H1 (cell line): Measurements from ENCODE around the gene TWIST2. TPM values are rescaled to one million over a fixed set of nuclear protein-coding genes. Genes with fewer than 3 reads are reported as not detected.

Source experiments
- BCL11A ChIP-seq, 2 experiments: IDR thresholded peaks; one replicate each; pipeline ENCODE4 v1.6.1; 2011; ENCODE audit warnings: low read depth in 2 of 2, low read length in 2 of 2, mild to moderate bottlenecking in 2 of 2
- BRCA1 ChIP-seq: IDR thresholded peaks from 2 replicates; pipeline ENCODE4 v1.6.1; 2012; ENCODE audit warnings: low read depth, low read length, improper control_type of control experiment
- EP300 ChIP-seq, 2 experiments: IDR thresholded peaks; 1 replicate in 1 of 2; 2 replicates in 1 of 2; pipeline ENCODE4 v1.6.1; 2011 to 2012; ENCODE audit warnings: low read depth in 2 of 2, low read length in 2 of 2, mild to moderate bottlenecking in 2 of 2, borderline replicate concordance in 1 of 2, inconsistent platforms in 1 of 2, moderate library complexity in 1 of 2
- HDAC6 ChIP-seq: IDR thresholded peaks from one replicate; pipeline ENCODE4 v1.7.1; 2012; ENCODE audit warnings: low read depth, mild to moderate bottlenecking, inconsistent platforms, low read length, moderate library complexity
- JUN ChIP-seq: IDR thresholded peaks from 2 replicates; pipeline ENCODE4 v1.6.1; 2011; ENCODE audit warnings: low read depth, mild to moderate bottlenecking, improper control_type of control experiment, low read length
- POLR2AphosphoS5 ChIP-seq: IDR thresholded peaks from 2 replicates; pipeline ENCODE4 v1.6.1; 2011; ENCODE audit warnings: low read depth, low read length
- RBBP5 ChIP-seq: IDR thresholded peaks from 2 replicates; pipeline ENCODE4 v1.7.1; 2012; ENCODE audit warnings: low read depth, mild to moderate bottlenecking, inconsistent platforms, low read length, moderate library complexity, borderline replicate concordance
- SIX5 ChIP-seq: IDR thresholded peaks from 2 replicates; pipeline ENCODE4 v1.6.1; 2011; ENCODE audit warnings: mild to moderate bottlenecking, low read depth, low read length
- SP4 ChIP-seq: IDR thresholded peaks from 2 replicates; pipeline ENCODE4 v1.6.1; 2012; ENCODE audit warnings: low read length, inconsistent platforms
- TBP ChIP-seq: IDR thresholded peaks from 2 replicates; pipeline ENCODE4 v1.6.1; 2011; ENCODE audit warnings: low read depth, low read length, improper control_type of control experiment
- polyA plus RNA-seq, 7 experiments: library from polyadenylated mRNA; depleted of rRNA in 3 of 7; stranded (reverse) in 5 of 7; unstranded in 2 of 7; fragments of >200 nt in 5 of 7; fragments of 200-250 nt in 2 of 7; gene quantifications; 1 replicate in 5 of 7; 2 replicates in 1 of 7; 4 replicates in 1 of 7; pipeline versions ENCODE4 v1.2.1 to v1.2.3, GENCODE V29; 2011 to 2013; ENCODE audit warnings: missing spikeins in 2 of 7, mixed read lengths in 2 of 7
- total RNA-seq: library from RNA; stranded (reverse); fragmentation: NEBNext Ultra II Directional; extraction: Animal tissue kit (Norgen Biotek cat#: 25700); gene quantifications from 2 replicates; pipeline ENCODE4 v1.2.1, GENCODE V29; 2021
- TF ChIP-seq, protein P1 (sequence below): fragments of 300-600 bp; sonication (generic); IDR thresholded peaks from 2 replicates; pipeline ENCODE4 v1.7.1; 2012; ENCODE audit warnings: low read length, moderate library complexity, mild to moderate bottlenecking, inconsistent platforms; ENCODE audit not compliant: insufficient replicate concordance
- TF ChIP-seq, protein P2 (sequence below): IDR thresholded peaks from 2 replicates; pipeline ENCODE4 v1.6.1; 2011; ENCODE audit warnings: low read depth, mild to moderate bottlenecking, low read length; ENCODE audit not compliant: insufficient read depth

Gene TWIST2
- total and polyA plus RNA-seq, 2 of the 8 experiments (the other 6 are each of a cell fraction or from before 2014, with no cell fraction given), result 2.6 to 4.3 TPM

- TF ChIP-seq, protein P1, sequence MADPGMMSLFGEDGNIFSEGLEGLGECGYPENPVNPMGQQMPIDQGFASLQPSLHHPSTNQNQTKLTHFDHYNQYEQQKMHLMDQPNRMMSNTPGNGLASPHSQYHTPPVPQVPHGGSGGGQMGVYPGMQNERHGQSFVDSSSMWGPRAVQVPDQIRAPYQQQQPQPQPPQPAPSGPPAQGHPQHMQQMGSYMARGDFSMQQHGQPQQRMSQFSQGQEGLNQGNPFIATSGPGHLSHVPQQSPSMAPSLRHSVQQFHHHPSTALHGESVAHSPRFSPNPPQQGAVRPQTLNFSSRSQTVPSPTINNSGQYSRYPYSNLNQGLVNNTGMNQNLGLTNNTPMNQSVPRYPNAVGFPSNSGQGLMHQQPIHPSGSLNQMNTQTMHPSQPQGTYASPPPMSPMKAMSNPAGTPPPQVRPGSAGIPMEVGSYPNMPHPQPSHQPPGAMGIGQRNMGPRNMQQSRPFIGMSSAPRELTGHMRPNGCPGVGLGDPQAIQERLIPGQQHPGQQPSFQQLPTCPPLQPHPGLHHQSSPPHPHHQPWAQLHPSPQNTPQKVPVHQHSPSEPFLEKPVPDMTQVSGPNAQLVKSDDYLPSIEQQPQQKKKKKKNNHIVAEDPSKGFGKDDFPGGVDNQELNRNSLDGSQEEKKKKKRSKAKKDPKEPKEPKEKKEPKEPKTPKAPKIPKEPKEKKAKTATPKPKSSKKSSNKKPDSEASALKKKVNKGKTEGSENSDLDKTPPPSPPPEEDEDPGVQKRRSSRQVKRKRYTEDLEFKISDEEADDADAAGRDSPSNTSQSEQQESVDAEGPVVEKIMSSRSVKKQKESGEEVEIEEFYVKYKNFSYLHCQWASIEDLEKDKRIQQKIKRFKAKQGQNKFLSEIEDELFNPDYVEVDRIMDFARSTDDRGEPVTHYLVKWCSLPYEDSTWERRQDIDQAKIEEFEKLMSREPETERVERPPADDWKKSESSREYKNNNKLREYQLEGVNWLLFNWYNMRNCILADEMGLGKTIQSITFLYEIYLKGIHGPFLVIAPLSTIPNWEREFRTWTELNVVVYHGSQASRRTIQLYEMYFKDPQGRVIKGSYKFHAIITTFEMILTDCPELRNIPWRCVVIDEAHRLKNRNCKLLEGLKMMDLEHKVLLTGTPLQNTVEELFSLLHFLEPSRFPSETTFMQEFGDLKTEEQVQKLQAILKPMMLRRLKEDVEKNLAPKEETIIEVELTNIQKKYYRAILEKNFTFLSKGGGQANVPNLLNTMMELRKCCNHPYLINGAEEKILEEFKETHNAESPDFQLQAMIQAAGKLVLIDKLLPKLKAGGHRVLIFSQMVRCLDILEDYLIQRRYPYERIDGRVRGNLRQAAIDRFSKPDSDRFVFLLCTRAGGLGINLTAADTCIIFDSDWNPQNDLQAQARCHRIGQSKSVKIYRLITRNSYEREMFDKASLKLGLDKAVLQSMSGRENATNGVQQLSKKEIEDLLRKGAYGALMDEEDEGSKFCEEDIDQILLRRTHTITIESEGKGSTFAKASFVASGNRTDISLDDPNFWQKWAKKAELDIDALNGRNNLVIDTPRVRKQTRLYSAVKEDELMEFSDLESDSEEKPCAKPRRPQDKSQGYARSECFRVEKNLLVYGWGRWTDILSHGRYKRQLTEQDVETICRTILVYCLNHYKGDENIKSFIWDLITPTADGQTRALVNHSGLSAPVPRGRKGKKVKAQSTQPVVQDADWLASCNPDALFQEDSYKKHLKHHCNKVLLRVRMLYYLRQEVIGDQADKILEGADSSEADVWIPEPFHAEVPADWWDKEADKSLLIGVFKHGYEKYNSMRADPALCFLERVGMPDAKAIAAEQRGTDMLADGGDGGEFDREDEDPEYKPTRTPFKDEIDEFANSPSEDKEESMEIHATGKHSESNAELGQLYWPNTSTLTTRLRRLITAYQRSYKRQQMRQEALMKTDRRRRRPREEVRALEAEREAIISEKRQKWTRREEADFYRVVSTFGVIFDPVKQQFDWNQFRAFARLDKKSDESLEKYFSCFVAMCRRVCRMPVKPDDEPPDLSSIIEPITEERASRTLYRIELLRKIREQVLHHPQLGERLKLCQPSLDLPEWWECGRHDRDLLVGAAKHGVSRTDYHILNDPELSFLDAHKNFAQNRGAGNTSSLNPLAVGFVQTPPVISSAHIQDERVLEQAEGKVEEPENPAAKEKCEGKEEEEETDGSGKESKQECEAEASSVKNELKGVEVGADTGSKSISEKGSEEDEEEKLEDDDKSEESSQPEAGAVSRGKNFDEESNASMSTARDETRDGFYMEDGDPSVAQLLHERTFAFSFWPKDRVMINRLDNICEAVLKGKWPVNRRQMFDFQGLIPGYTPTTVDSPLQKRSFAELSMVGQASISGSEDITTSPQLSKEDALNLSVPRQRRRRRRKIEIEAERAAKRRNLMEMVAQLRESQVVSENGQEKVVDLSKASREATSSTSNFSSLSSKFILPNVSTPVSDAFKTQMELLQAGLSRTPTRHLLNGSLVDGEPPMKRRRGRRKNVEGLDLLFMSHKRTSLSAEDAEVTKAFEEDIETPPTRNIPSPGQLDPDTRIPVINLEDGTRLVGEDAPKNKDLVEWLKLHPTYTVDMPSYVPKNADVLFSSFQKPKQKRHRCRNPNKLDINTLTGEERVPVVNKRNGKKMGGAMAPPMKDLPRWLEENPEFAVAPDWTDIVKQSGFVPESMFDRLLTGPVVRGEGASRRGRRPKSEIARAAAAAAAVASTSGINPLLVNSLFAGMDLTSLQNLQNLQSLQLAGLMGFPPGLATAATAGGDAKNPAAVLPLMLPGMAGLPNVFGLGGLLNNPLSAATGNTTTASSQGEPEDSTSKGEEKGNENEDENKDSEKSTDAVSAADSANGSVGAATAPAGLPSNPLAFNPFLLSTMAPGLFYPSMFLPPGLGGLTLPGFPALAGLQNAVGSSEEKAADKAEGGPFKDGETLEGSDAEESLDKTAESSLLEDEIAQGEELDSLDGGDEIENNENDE, result no peak
- TF ChIP-seq BRCA1 (no peak), BCL11A (IDR thresholded peaks at IDR 0.05; ENCODE audit: low read depth in 2 of 2, low read length in 2 of 2) (no peak), TBP (no peak), SP4 (no peak), POLR2AphosphoS5 (no peak), SIX5 (no peak), EP300 (IDR thresholded peaks at IDR 0.05; ENCODE audit: borderline replicate concordance in 1 of 2, low read depth in 2 of 2, low read length in 2 of 2) (no peak), RBBP5 (no peak), JUN (no peak), HDAC6 (no peak)
- TF ChIP-seq, protein P2, sequence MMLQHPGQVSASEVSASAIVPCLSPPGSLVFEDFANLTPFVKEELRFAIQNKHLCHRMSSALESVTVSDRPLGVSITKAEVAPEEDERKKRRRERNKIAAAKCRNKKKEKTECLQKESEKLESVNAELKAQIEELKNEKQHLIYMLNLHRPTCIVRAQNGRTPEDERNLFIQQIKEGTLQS, result no peak
- TF ChIP-seq, all 59 proteins: peak for 0
These were observed 28.3 kb downstream of the TWIST2 start (continued) for GRCh38 chr2:238876232-238876630.
